Fibroblast of lung (primary cell): ENCODE measurements around the gene RNF220. TPM values are rescaled to one million over a fixed set of nuclear protein-coding genes. Genes with fewer than 3 reads are reported as not detected.

Source experiments
- DNase-seq, 2 donors: peaks; one replicate each; pipeline versions ENCODE4 v3.0.0 to v3.0.0-alpha.2; 2010; ENCODE audit warnings: low read depth in 2 of 2
- H2AFZ ChIP-seq: 2 replicates; pipeline ENCODE4 v1.5.1; 2012; ENCODE audit warnings: low read length, control low read depth, inconsistent platforms
- H3K27ac ChIP-seq: 2 replicates; pipeline ENCODE4 v1.5.1; 2011; ENCODE audit warnings: low read length, control low read depth; ENCODE audit not compliant: insufficient read depth
- H3K27me3 ChIP-seq: 2 replicates; pipeline ENCODE4 v1.5.1; 2011; ENCODE audit warnings: mild to moderate bottlenecking, low read length; ENCODE audit not compliant: control insufficient read depth, insufficient read depth
- H3K36me3 ChIP-seq: 2 replicates; pipeline ENCODE4 v1.5.1; 2011; ENCODE audit warnings: low read length; ENCODE audit not compliant: control insufficient read depth, insufficient read depth
- H3K4me1 ChIP-seq: 2 replicates; pipeline ENCODE4 v1.5.1; 2011; ENCODE audit warnings: low read length; ENCODE audit not compliant: control insufficient read depth, insufficient read depth; ENCODE audit errors: extremely low read depth
- H3K4me2 ChIP-seq: 2 replicates; pipeline ENCODE4 v1.5.1; 2011; ENCODE audit warnings: low read length, control low read depth; ENCODE audit not compliant: insufficient read depth; ENCODE audit errors: extremely low read depth
- H3K4me3 ChIP-seq, 4 experiments: fragments of 200-600 bp in 1 of 4; sonication (generic) in 1 of 4; replicated peaks in 1 of 4; 2 replicates each; pipeline ENCODE4 v1.5.1; 2011 to 2016; ENCODE audit warnings: low read length in 4 of 4, low read depth in 3 of 4, mild to moderate bottlenecking in 3 of 4, control low read depth in 2 of 4, inconsistent platforms in 1 of 4, mixed read lengths in 1 of 4; ENCODE audit not compliant: insufficient read depth in 1 of 4; ENCODE audit errors: control extremely low read depth in 1 of 4
- H3K79me2 ChIP-seq: 2 replicates; pipeline ENCODE4 v1.5.1; 2012; ENCODE audit warnings: mild to moderate bottlenecking, low read length, inconsistent platforms; ENCODE audit not compliant: control insufficient read depth, insufficient read depth
- H3K9ac ChIP-seq: 2 replicates; pipeline ENCODE4 v1.5.1; 2011; ENCODE audit warnings: mild to moderate bottlenecking, low read length, control low read depth; ENCODE audit not compliant: insufficient read depth
- H3K9me3 ChIP-seq: 2 replicates; pipeline ENCODE4 v1.5.1; 2012; ENCODE audit warnings: low read depth, low read length; ENCODE audit not compliant: control insufficient read depth, insufficient read depth
- H4K20me1 ChIP-seq: 2 replicates; pipeline ENCODE4 v1.5.1; 2011; ENCODE audit warnings: low read length; ENCODE audit not compliant: control insufficient read depth, insufficient read depth; ENCODE audit errors: extremely low read depth
- EZH2 ChIP-seq: IDR thresholded peaks from 2 replicates; pipeline ENCODE4 v1.5.1; 2012; ENCODE audit warnings: low read length, control low read depth, mild to moderate bottlenecking; ENCODE audit errors: missing control alignments
- polyA plus RNA-seq, 2 donors: library from polyadenylated mRNA; depleted of rRNA in 1 of 2; stranded (reverse) in 1 of 2; unstranded in 1 of 2; fragments of >200 nt; gene quantifications; 2 replicates each; pipeline ENCODE4 v1.2.1, GENCODE V29; 2011 to 2012; ENCODE audit warnings: missing spikeins in 1 of 2
- total RNA-seq: library from RNA; depleted of rRNA; stranded (reverse); fragments of >200 nt; gene quantifications from 2 replicates; pipeline ENCODE4 v1.2.1, GENCODE V29; 2014
- TF ChIP-seq, protein P1 (sequence below), 2 donors: IDR thresholded peaks in 1 of 2; conservative IDR thresholded peaks in 1 of 2; 1 replicate in 1 of 2; 2 replicates in 1 of 2; pipeline ENCODE4 v1.5.1; 2011 to 2012; ENCODE audit warnings: low read length in 2 of 2, control low read depth in 1 of 2, inconsistent platforms in 1 of 2, low read depth in 1 of 2, mild to moderate bottlenecking in 1 of 2

RNF220 gene
- total and polyA plus RNA-seq, 2 donors (not counting 1 experiment from before 2014, with no cell fraction given), result 42.3 to 52.0 TPM

DNA sequence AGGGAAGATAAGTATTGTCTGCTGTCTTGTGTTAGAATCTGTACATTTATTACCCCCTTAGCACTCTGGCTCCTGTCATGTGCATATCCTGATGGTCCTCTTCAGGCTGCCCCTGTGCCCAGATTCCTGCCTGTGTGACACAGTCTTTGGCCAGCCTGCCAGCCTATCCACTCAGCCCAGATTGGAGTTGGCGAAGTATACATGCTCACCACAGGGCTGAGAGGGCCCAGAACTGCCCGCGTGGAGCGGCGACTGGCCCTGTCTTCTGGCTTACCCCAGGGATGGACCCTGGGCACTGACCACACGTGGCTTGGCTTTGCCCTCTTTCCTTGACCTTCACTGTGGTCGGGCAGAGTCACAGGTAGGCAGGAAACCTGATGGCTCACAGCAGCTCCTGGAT lies 11.4 kb downstream of the RNF220 start:
- no peak for TF ChIP-seq EZH2
- TF ChIP-seq, protein P1, sequence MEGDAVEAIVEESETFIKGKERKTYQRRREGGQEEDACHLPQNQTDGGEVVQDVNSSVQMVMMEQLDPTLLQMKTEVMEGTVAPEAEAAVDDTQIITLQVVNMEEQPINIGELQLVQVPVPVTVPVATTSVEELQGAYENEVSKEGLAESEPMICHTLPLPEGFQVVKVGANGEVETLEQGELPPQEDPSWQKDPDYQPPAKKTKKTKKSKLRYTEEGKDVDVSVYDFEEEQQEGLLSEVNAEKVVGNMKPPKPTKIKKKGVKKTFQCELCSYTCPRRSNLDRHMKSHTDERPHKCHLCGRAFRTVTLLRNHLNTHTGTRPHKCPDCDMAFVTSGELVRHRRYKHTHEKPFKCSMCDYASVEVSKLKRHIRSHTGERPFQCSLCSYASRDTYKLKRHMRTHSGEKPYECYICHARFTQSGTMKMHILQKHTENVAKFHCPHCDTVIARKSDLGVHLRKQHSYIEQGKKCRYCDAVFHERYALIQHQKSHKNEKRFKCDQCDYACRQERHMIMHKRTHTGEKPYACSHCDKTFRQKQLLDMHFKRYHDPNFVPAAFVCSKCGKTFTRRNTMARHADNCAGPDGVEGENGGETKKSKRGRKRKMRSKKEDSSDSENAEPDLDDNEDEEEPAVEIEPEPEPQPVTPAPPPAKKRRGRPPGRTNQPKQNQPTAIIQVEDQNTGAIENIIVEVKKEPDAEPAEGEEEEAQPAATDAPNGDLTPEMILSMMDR (conservative IDR thresholded peaks at IDR 0.05 in 1 of 2, IDR thresholded peaks at IDR 0.05 in 1 of 2; ENCODE audit: low read depth in 1 of 2, low read length in 2 of 2), result no peak

DNA sequence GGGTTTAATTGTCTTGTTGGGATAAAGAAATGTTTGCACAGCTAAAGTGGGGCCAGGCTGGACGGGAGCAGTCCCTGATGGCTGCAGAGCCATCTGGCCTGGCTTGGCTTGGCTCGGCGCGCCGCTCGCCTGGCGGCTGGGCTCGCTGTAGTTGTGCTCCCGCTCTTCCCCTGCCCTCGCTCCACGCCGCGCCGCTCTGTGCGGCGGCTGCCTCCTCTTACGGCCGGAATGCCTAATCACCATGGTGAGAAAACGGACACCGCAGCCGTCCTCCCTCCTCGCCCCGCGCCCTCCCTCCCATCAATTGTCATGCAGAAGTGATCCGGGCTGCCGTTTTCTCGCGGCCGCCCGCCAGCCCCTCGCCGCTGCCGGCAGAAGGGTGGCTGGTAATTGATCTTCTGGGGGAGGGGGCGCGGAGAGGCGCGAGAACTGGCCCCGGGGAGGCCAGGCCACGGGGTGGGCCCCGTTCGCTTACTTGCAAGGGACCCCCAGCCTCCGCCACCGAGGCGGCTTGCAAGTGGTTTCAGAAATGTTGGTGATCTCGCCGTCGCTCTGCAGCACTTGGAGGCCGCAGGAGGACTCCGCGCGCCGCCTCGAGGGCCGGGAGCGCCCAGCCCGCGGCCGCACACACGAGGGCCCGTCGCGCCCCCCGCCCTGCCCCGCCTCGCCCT lies 12.4 kb downstream of the RNF220 start:
- DNase-seq, result peak in 1 of 2 donors; percentile 38
- H3K36me3 ChIP-seq, result no peaks in the 10 kb centered on the region
- H3K9ac ChIP-seq, result no peak overlapping the region
- no peaks in the 10 kb centered on the region for H3K9me3 ChIP-seq
- peak; percentile 91 for TF ChIP-seq EZH2
- TF ChIP-seq, protein P1 (conservative IDR thresholded peaks at IDR 0.05 in 1 of 2, IDR thresholded peaks at IDR 0.05 in 1 of 2; ENCODE audit: low read depth in 1 of 2, low read length in 2 of 2), result no peak
- no peak overlapping the region for H2AFZ ChIP-seq
- no peaks in the 10 kb centered on the region for H3K4me1 ChIP-seq
- no peaks in the 10 kb centered on the region for H4K20me1 ChIP-seq
- H3K4me3 ChIP-seq, result no peak overlapping the region
- no peak overlapping the region for H3K4me2 ChIP-seq
- no peak overlapping the region for H3K27ac ChIP-seq
- no peaks in the 10 kb centered on the region for H3K79me2 ChIP-seq
- peaks cover 79% of the 10 kb centered on the region for H3K27me3 ChIP-seq

More for the DNA sequence above, 11.4 kb downstream of the RNF220 start:
- H3K4me1 ChIP-seq, result no peaks in the 10 kb centered on the region
- H2AFZ ChIP-seq, result no peak overlapping the region
- no peaks in the 10 kb centered on the region for H3K9me3 ChIP-seq
- H3K4me3 ChIP-seq, result no peak overlapping the region
- no peaks in the 10 kb centered on the region for H3K36me3 ChIP-seq
- H3K27ac ChIP-seq, result no peak overlapping the region
- H3K79me2 ChIP-seq, result no peaks in the 10 kb centered on the region
- no peak overlapping the region for H3K9ac ChIP-seq
- H3K27me3 ChIP-seq, result peaks cover 88% of the 10 kb centered on the region
- no peaks in the 10 kb centered on the region for H4K20me1 ChIP-seq
- no peak for DNase-seq
- no peak overlapping the region for H3K4me2 ChIP-seq

DNA sequence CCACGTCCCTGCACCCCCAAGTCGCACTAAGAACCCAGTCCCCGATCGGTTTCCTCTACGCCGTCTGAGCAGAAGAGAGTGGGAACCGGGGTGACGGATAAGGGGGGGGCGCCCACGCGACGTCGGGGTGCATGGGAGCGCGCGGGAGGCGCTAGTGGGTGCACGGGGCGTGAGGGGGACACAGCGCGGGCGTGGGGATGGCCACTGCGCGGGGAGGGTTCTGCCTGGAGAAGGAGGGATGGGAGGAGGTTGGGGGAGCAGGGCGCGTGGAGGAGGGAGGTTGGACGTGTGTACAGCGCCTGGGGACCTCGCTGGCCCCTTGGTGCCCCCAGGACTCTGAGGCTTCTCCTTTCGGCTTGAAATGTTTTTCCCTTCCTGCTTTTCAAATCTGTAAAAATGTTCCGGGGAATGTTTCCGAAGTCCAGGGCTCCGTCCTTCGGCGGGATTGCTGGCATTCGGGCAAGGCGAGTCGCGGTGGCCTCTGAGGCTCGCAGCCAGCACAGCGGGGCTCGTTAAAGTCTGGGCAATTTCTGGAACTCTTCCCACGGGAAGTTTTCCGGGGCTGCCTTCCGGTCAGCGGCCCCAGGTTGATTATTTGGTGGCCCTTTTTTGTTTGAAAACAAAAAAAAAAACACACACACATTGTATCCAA lies 13.1 kb downstream of the RNF220 start:
- Histone ChIP-seq H3K79me2 (no peaks in the 10 kb centered on the region), H3K36me3 (no peaks in the 10 kb centered on the region), H3K4me1 (no peaks in the 10 kb centered on the region), H3K27ac (no peak overlapping the region), H3K9ac (no peak overlapping the region), H4K20me1 (no peaks in the 10 kb centered on the region), H3K4me3 (no peak overlapping the region), H3K4me2 (no peak overlapping the region), H3K27me3 (peaks cover 79% of the 10 kb centered on the region), H3K9me3 (no peaks in the 10 kb centered on the region), H2AFZ (no peak overlapping the region)
- TF ChIP-seq, protein P1 (conservative IDR thresholded peaks at IDR 0.05 in 1 of 2, IDR thresholded peaks at IDR 0.05 in 1 of 2; ENCODE audit: low read depth in 1 of 2, low read length in 2 of 2), result no peak
- TF ChIP-seq EZH2, result peak; percentile 94
- DNase-seq, result no peak
